Heart left ventricle (tissue), 16 donors: ENCODE results near the gene PANX2. TPM values are rescaled to one million over a fixed set of nuclear protein-coding genes. Genes with fewer than 3 reads are reported as not detected.

Experiments used
- ATAC-seq, 4 donors: fragments of 200-7000 bp; cut with Tn5 transposase; one replicate each; pipeline ENCODE4 v1.9.1; 2020 to 2022; ENCODE audit warnings: moderate library complexity in 4 of 4, mild to moderate bottlenecking in 3 of 4, moderate number of reproducible peaks in 1 of 4
- DNase-seq, 5 donors: peaks; one replicate each; pipeline ENCODE4 v3.0.0-alpha.2; 2020
- H3K27ac ChIP-seq, 12 donors: fragments of 200-600 bp; sonication (generic) in 4 of 12; one replicate each; pipeline versions ENCODE4 v1.5.0 to v1.8.0; 2016 to 2022; ENCODE audit warnings: mild to moderate bottlenecking in 2 of 12
- H3K27me3 ChIP-seq, 9 donors: fragments of 200-600 bp; sonication (generic) in 2 of 9; one replicate each; pipeline versions ENCODE4 v1.5.1 to v1.8.0; 2016 to 2022; ENCODE audit warnings: mild to moderate bottlenecking in 3 of 9
- H3K36me3 ChIP-seq, 9 donors: fragments of 200-600 bp; sonication (generic) in 2 of 9; one replicate each; pipeline versions ENCODE4 v1.5.0 to v1.8.0; 2018 to 2022; ENCODE audit warnings: mild to moderate bottlenecking in 2 of 9
- H3K4me1 ChIP-seq, 12 donors: fragments of 200-600 bp; sonication (generic) in 4 of 12; one replicate each; pipeline versions ENCODE4 v1.5.0 to v1.8.0; 2016 to 2022; ENCODE audit warnings: mild to moderate bottlenecking in 3 of 12
- H3K4me3 ChIP-seq, 12 donors: fragments of 200-600 bp; sonication (generic) in 4 of 12; one replicate each; pipeline versions ENCODE4 v1.5.0 to v1.8.0; 2017 to 2022; ENCODE audit warnings: mild to moderate bottlenecking in 9 of 12, moderate library complexity in 4 of 12
- H3K9me3 ChIP-seq, 12 donors: fragments of 200-600 bp; sonication (generic) in 4 of 12; one replicate each; pipeline versions ENCODE4 v1.5.0 to v1.8.0; 2016 to 2022; ENCODE audit warnings: mild to moderate bottlenecking in 1 of 12
- POLR2A ChIP-seq, 2 donors: fragments of 450-650 bp; IDR thresholded peaks; one replicate each; pipeline ENCODE4 v1.6.1; 2017; ENCODE audit warnings: antibody characterized with exemption in 2 of 2, mild to moderate bottlenecking in 2 of 2, moderate library complexity in 2 of 2
- WGBS, 4 donors: extraction: QIAGEN DNeasy Blood & Tissue Kit in 2 of 4; methylation state at CpG; one replicate each; pipeline versions ENCODE4 v1.1.5 to v1.1.7; 2013 to 2018; 5-methylcytosine and 5-hydroxymethylcytosine counted together
- intact Hi-C, 10 donors: fragments of 100-400 bp; cut with DNase I; formaldehyde crosslinking; loops; one replicate each; pipeline versions ENCODE4 v1.11.1 to v1.14.2; 2022
- polyA plus RNA-seq, 2 donors: library from polyadenylated mRNA; stranded (reverse); fragments of 200-250 nt; gene quantifications; one replicate each; pipeline ENCODE4 v1.2.3, GENCODE V29; 2013
- total RNA-seq, 9 donors: library from RNA; depleted of rRNA in 2 of 9; stranded (reverse); fragments of >200 nt in 2 of 9; fragmentation: NEBNext Ultra II Directional in 3 of 9; extraction: Animal tissue kit (Norgen Biotek cat#: 25700) in 3 of 9; gene quantifications; one replicate each; pipeline versions ENCODE4 v1.1.0 to v1.2.4, GENCODE V29; 2016 to 2023
- TF ChIP-seq, protein P1 (sequence below), 12 donors: fragments of 200-600 bp; sonication (generic) in 4 of 12; IDR thresholded peaks; one replicate each; pipeline versions ENCODE4 v1.5.0 to v1.8.0; 2018 to 2022; ENCODE audit warnings: antibody characterized with exemption in 12 of 12, mild to moderate bottlenecking in 5 of 12
- donor health status: ischemic (EF 13 %, LVEDD 7.1; RV severe dilation, severe dysfunction).
- donor health status: healthy with polysubstance abuse.
- donor health status: DM: no; HTN: yes; CAD: no.
- donor health status: DM: no; HTN: no; CAD: no.
- donor health status: ischemic (EF 25% LVEDD 6.9; RV normal size, moderate dysfunction).
- donor health status: ischemic (EF 25% LVEDD 5.7; RV mildly dilated, moderate dysfunction).
- donor health status: healthy.
- donor health status: DM: yes; HTN: yes; CAD: no.
- donor health status: ischemic (EF 35%, LVEDD 5.7; RV mildly dilated, moderate dysfunction).
- donor health status: nonischemic (EF 11% LVEDD 7.7; RV severe dilation, severe dysfunction).
- donor health status: DM: yes; HTN: yes; CAD: no.
- donor health status: PGD.
- donor health status: ischemic (EF 29% LVEDD 5.4; RV normal size, mild dysfunction).
- donor health status: nonischemic (EF 23%, LVEDD 6.1; RV moderate dilation, normal function).

PANX2 gene
- total and polyA plus RNA-seq, 11 donors: 0.08 to 0.77 (median 0.33) TPM; not detected in 5

DNA sequence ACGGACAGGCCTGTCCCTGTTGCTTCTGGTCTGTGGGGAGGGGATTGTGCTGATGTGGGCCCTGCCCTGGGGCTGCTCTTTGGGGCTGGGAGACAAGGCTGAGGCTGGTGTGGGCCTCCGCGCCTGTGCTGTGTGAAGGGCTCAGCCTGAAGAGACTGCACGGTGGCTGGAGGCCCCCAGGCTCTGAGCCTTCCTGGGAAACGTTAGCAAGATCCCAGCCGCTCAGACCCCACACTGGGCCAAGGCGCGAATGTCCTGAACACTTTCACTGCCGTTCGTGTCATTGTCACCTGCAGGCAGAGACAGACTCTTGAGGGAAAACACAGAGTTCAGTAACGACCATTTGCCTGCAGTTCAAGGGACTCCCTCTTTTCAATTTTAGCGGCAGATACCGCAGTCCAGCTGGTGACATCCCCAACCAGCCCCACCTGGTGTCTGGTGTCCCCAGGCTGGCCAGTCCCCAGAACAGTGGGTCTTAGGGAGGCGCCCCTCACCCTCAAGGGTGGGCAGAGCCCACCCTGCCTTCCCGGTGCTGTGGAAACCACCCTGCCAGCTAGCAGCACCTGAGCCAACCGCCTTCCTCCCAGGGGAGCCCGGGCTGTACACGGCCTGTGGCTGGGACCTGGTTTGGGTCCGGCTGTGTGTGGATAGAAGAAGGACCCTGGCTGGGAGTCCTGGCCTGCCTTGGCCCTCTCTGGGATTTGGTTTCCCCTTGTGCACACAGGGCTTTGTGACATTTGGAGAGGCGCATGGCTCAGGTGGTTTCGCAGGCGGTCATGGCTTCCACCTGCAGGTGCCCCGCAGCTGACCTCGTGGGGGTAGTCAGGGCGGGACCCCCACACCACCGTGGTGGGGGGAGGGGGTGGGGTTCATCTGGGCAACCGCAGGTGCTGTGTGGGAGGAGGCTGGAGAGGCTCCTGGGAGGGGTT lies 5.7 kb downstream of the PANX2 start:
- Histone ChIP-seq H3K9me3 (no peaks in the 10 kb centered on the region), H3K4me1 (peaks cover 0 to 7% (median 0%) of the 10 kb centered on the region in 12 donors), H3K27ac (no peak overlapping the region), H3K27me3 (peaks cover under 1 to 70% (median 13%) of the 10 kb centered on the region in 9 donors), H3K4me3 (no peak overlapping the region), H3K36me3 (no peaks in the 10 kb centered on the region)
- WGBS, 4 donors: 68 to 77% (median 73%) methylated on average over 12 to 27 of the region's 27 CpGs
- no peak for TF ChIP-seq POLR2A (IDR thresholded peaks at IDR 0.05)
- TF ChIP-seq, protein P1, sequence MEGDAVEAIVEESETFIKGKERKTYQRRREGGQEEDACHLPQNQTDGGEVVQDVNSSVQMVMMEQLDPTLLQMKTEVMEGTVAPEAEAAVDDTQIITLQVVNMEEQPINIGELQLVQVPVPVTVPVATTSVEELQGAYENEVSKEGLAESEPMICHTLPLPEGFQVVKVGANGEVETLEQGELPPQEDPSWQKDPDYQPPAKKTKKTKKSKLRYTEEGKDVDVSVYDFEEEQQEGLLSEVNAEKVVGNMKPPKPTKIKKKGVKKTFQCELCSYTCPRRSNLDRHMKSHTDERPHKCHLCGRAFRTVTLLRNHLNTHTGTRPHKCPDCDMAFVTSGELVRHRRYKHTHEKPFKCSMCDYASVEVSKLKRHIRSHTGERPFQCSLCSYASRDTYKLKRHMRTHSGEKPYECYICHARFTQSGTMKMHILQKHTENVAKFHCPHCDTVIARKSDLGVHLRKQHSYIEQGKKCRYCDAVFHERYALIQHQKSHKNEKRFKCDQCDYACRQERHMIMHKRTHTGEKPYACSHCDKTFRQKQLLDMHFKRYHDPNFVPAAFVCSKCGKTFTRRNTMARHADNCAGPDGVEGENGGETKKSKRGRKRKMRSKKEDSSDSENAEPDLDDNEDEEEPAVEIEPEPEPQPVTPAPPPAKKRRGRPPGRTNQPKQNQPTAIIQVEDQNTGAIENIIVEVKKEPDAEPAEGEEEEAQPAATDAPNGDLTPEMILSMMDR (IDR thresholded peaks at IDR 0.05): no peak
- no peak for ATAC-seq
- intact Hi-C loops: no loop called here
- DNase-seq: peak in 2 of 5 donors; percentile 15 to 41

- no peak for TF ChIP-seq POLR2A (IDR thresholded peaks at IDR 0.05)
- TF ChIP-seq, protein P1 (IDR thresholded peaks at IDR 0.05): no peak
- no peaks in the 10 kb centered on the region for H3K9me3 ChIP-seq
- intact Hi-C loops: no loop called here
- H3K27ac ChIP-seq: no peak overlapping the region
- WGBS, 4 donors: 95 to 96% (median 96%) methylated on average over 69 to 76 of the region's 76 CpGs
- peaks cover 0 to 62% (median 9%) of the 10 kb centered on the region in 9 donors for H3K27me3 ChIP-seq
- H3K4me1 ChIP-seq: peaks cover 0 to 6% (median 0%) of the 10 kb centered on the region in 12 donors
- no peak overlapping the region for H3K4me3 ChIP-seq
- DNase-seq (peak in 2 of 5 donors; percentile 20 to 61), ATAC-seq (no peak)
- no peaks in the 10 kb centered on the region for H3K36me3 ChIP-seq
These were observed 6.5 kb downstream of the PANX2 start for GRCh38 chr22:50176850-50177536.

- 58 to 88% (median 76%) methylated on average over 31 to 98 of the region's 98 CpGs for WGBS, 4 donors
- intact Hi-C loops: no loop called here
- no peaks in the 10 kb centered on the region for H3K36me3 ChIP-seq
- H3K27ac ChIP-seq: no peak overlapping the region
- H3K27me3 ChIP-seq: peaks cover 0 to 58% (median 9%) of the 10 kb centered on the region in 9 donors
- peaks cover 0 to 6% (median 0%) of the 10 kb centered on the region in 12 donors for H3K4me1 ChIP-seq
- TF ChIP-seq POLR2A (IDR thresholded peaks at IDR 0.05): no peak
- TF ChIP-seq, protein P1 (IDR thresholded peaks at IDR 0.05): no peak
- no peak overlapping the region for H3K4me3 ChIP-seq
- DNase-seq (peak in 1 of 5 donors; percentile 18), ATAC-seq (no peak)
- H3K9me3 ChIP-seq: no peaks in the 10 kb centered on the region
These were observed 7.3 kb downstream of the PANX2 start for GRCh38 chr22:50177537-50178470.
